Measurements from ENCODE around the gene CHRM2. TPM values are rescaled to one million over a fixed set of nuclear protein-coding genes. Genes with fewer than 3 reads are reported as not detected.

The CHRM2 gene
- total and polyA plus RNA-seq, 2 of the 4 experiments (the other 2 are of a cell fraction), result 79.3 to 184 TPM

DNA sequence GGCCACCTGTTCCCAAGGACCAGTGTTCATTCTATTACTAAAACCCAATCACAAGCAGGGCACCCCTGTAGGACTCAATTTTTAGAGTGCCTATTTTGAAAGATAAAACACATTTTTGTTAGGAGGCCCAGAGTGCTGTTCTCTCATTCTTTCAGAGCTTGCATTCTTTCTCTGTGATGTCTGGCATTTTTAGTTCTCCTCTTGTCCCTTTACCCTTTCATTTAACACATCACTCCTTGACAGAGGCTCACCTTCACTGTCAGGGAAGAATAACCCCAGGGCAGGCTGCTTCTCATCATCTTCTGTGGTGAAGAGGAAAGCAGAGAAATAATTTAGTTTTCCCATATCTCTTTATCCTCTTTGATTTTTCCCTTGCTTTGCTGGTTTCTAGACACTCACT lies 73.9 kb downstream of the CHRM2 start:
- dilution Hi-C loops (cut with HindIII; ENCODE audit: low sequenced_read_pairs, unreplicated experiment), result no loop called here
- Histone ChIP-seq H3K36me3 (ENCODE audit: control insufficient read depth, insufficient read depth, low read length) (peaks cover 20% of the 10 kb centered on the region), H3K4me2 (ENCODE audit: low read depth, low read length) (0 out of 2 replicates have a peak overlapping the region, but pooled peaks have one; percentile 23), H3K14ac (replicated peaks; ENCODE audit: low read depth, low read length) (no peak overlapping the region), H2AK5ac (ENCODE audit: low read depth, low read length) (no peak overlapping the region), H2AK9ac (replicated peaks; ENCODE audit: low read depth, low read length, poor library complexity) (no peak overlapping the region), H3K9ac (ENCODE audit: low read depth, low read length) (no peak overlapping the region), H2BK20ac (ENCODE audit: low read depth, low read length) (no peak overlapping the region), H3K4me3 (ENCODE audit: insufficient read depth, low read depth, low read length) (no peak overlapping the region), H4K91ac (ENCODE audit: insufficient read depth, low read depth, low read length) (peak overlapping the region; percentile 27; the same call in 1 of the 2 replicates), H4K20me1 (ENCODE audit: insufficient read depth, low read length) (peaks cover 5% of the 10 kb centered on the region; the same call in 1 of the 2 replicates), H3K4ac (ENCODE audit: low read depth, low read length) (0 out of 2 replicates have a peak overlapping the region, but pooled peaks have one; percentile 13), H4K5ac (ENCODE audit: low read depth, low read length) (peak overlapping the region; percentile 81; the same call in 1 of the 2 replicates), H3K23ac (ENCODE audit: low read depth, low read length) (0 out of 2 replicates have a peak overlapping the region, but pooled peaks have one; percentile 39), H2BK120ac (ENCODE audit: low read depth, low read length) (no peak overlapping the region), H2BK5ac (ENCODE audit: low read depth, low read length, poor library complexity, severe bottlenecking) (peak overlapping the region; percentile 48), H4K8ac (ENCODE audit: low read depth in 2 of 2, low read length in 2 of 2) (peak overlapping the region in 1 of 2 experiments; percentile 11; a peak in 1 of 4 replicates), H3K79me1 (ENCODE audit: low read depth in 1 of 2, low read length in 2 of 2) (peaks cover 33 to 68% of the 10 kb centered on the region in 2 experiments), H2BK15ac (ENCODE audit: low read depth, low read length) (no peak overlapping the region), H3K27ac (ENCODE audit: insufficient read depth, low read length) (peak overlapping the region; percentile 38; the same call in 1 of the 2 replicates), H3K9me1 (ENCODE audit: insufficient read depth, low read length) (peaks cover 7% of the 10 kb centered on the region), H3K56ac (ENCODE audit: extremely low read depth, insufficient read depth, low read length) (no peak overlapping the region), H3K4me1 (ENCODE audit: control insufficient read depth, insufficient read depth, low read length) (peaks cover 18% of the 10 kb centered on the region), H3K27me3 (ENCODE audit: control insufficient read depth, insufficient read depth, low read length) (no peaks in the 10 kb centered on the region), H3K9me3 (ENCODE audit: control insufficient read depth, insufficient read depth, low read length) (no peaks in the 10 kb centered on the region), H3K18ac (ENCODE audit: low read depth, low read length) (peak overlapping the region; percentile 56; the same call in 1 of the 2 replicates), H2AFZ (replicated peaks; ENCODE audit: low read length, poor library complexity) (no peak overlapping the region)
- CTCF ChIA-PET, result no interaction called here
- BruUV-seq (replicated peaks), result no TSS peak
- TF ChIP-seq CHD1 (IDR thresholded peaks at IDR 0.05; ENCODE audit: low read depth, low read length), result no peak
- POLR2A ChIA-PET (ENCODE audit: unreplicated experiment), result no interaction called here
- intact Hi-C loops (cut with micrococcal nuclease), result loop anchor here (5.0 kb wide), 1 partner anchor 50 kb away; no protein-coding TSS in a partner anchor
- peak; percentile 50 for ATAC-seq (ENCODE audit: low read depth)
- no peak for DNase-seq
- in situ Hi-C loops (cut with MboI; ENCODE audit: low sequenced_read_pairs), result no loop called here
